GM18520 (cell line): ENCODE measurements around the gene KRT34.
"Not testable (repeated sequence)": the region's sequence is repeated elsewhere in the genome, so short reads cannot be mapped to it uniquely, and the experiment has no call there.

Experiments
- ATAC-seq: cut with Tn5 transposase; IDR thresholded peaks from one replicate; pipeline ENCODE4 v1.9.1; 2021; ENCODE audit not compliant: unreplicated experiment

Gene KRT34

DNA sequence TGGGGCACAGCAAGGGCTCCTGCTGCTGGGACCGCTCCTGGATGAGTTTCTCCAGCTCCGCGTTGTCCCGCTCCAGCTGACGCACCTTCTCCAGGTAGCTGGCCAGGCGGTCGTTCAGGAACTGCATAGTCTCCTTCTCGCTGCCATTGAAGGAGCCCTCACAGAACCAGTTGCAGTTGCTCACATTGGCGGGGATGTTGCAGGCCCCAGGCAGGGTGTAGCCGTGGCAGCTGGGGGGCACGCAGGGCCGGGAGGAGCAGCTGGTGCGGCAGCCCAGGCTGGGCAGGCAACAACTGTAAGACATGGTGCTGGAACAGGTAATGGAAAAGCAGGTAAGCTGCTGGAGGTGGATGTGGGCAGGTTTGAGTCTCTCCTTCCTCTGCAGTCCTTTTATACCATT lies at the start of gene KRT34:
KRT34 (minus strand) TSS at position 364 of the 400 bp plus-strand sequence; CDS start at position 304, 60 bp downstream.
- not testable (repeated sequence) for ATAC-seq

DNA sequence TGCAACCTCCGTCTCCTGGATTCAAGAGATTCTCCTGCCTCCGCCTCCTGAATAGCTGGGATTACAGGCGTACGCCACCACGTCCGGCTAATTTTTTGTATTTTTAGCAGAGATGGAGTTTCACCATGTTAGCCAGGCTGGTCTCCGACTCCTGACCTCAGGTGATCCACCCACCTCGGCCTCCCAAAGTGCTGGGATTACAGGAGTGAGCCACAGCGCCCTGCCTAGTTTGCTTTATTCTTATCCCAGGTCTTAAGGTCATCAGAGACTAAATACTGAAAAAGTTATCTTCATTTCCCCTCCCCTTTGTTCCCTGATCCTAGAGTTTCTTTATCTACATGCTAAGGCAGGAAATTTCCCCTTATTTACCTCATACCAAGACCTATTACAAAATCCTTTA lies 48.3 kb upstream of the KRT34 start:
- not testable (repeated sequence) for ATAC-seq

- ATAC-seq: no peak
Observed at GRCh38 chr17:41429667-41430066, 47.6 kb upstream of the KRT34 start.

- no peak for ATAC-seq
Observed at GRCh38 chr17:41428591-41429291, 46.6 kb upstream of the KRT34 start.

GRCh38 chr17:41424111-41424635 lies 42.1 kb upstream of the KRT34 start, which contains the start of gene KRT37:
TSS of gene KRT37 (minus strand) at chr17:41424585. CDS start at chr17:41424523, 62 bp downstream.
- ATAC-seq: no peak

DNA sequence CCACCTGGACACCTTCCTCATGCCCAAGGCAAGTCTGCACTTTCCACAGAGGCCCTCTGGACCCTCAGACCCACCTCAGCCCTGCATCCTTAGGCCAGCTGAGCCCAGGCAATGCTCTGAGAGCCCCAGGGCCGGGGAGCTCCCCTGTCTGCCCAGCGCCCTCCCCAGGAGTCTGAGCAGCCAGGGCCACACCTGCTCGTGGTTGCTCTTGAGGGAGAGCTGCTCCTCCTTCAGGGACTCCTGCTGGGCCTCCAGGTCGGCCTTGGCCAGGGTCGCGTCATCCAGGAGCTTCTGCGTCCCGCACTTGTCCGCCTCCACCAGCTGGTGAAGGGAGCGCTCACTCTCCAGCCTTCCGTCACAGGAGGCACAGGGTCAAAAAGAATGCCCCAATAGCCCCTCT lies 40.5 kb upstream of the KRT34 start:
- ATAC-seq: not testable (repeated sequence)

- no peak for ATAC-seq
Observed at GRCh38 chr17:41421617-41422016, 39.5 kb upstream of the KRT34 start.

DNA sequence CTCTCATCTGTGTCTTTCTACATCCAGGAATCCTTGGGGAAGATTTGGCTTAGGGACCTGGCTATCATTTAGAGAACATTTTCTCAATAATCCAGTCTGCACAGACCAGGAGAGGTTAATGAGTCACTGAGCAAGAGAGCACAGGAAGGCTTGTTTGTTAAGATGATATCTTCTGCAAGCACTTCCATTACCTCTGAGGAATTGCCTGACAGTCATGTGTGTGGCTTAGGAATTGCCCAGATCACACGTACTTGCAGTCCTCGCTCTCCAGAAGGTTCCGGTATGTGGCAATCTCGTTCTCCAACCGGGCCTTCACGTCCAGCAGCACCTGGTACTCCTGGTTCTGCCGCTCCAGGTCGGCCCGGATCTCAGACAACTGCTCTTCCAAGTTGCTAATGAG lies 39.0 kb upstream of the KRT34 start:
- no peak for ATAC-seq

GRCh38 chr17:41420134-41420533 lies 38.0 kb upstream of the KRT34 start:
- no peak for ATAC-seq

DNA sequence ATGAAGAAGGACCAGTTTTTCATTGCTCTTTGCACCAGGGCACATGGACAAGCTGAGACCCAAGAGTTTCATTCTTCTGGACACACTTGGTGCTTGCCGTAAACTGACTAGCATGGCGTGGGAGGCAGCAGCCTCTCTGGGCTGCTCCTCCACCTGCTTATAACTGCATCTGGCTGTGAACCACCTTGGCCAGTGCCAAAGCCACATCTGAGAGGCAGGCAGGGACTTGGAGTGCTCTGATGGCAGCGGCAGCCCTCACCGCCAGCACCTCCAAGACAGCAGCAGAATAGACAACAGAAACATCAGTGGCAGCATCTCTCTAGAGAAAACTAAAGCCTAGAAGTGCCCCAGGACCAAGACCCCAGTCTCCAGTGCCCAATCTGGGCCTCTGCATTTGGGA lies 37.6 kb upstream of the KRT34 start:
- ATAC-seq: no peak

- no peak for ATAC-seq
Observed at GRCh38 chr17:41418116-41418860, 36.2 kb upstream of the KRT34 start.

DNA sequence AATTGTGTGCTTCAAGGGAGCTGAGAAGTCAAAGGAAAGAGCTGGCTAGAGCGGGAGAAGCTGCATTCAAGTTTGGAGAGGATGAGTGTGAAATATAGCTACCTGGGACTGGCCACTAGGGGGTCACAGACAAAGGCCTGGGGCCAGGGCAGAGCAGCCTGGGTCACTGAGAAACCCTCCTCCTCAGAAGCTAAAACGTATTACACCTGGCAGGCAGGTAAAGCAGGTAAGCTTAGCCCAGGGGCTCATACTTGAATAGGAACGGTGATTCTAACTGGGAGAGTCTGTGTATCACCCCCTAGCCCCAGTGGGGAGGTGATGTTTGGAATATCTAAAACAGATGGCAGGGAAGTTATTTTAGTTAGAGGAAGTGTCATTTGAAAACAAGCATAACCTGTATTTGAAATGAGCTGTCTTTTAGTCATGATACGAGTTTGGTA lies 35.5 kb upstream of the KRT34 start:
- no peak for ATAC-seq

DNA sequence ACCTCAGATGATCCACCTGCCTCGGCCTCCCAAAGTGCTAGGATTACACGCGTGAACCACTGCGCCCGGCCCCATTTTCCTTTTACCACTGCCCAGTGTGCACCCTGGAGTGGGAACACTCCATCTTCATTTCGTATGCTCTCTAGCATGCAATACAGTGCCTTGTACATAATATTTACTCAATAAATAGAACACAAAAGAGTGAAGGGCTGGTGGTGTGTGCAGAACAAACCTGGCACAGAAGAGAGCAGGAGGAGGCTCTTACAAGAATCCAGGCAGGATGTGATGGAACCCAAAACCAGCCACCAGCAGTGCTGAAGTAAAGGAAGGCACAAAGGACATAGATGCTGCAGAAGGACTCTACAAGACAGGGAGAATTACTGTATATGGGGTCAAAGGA lies 35.0 kb upstream of the KRT34 start:
- no peak for ATAC-seq

DNA sequence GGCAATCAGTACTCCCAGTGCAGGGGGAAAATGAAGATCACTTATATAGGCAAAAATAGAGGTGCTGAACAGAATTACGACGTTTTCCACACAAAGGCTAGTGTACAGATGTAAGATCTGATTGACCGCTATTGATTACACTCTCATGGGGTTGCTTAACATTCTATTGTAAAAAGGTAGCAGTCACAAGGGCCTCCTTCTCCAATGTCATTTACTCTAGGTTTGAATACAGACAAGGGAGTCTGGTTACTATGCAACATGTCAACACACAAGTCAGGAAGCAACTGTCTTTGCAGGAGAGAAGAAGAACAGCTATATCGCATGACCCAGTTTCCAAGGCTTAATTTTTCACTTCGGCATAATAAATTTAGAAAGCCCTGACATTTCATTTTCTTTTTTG lies 34.4 kb upstream of the KRT34 start:
- ATAC-seq: no peak

- ATAC-seq: no peak
Observed at GRCh38 chr17:41415833-41416335, 33.8 kb upstream of the KRT34 start.

DNA sequence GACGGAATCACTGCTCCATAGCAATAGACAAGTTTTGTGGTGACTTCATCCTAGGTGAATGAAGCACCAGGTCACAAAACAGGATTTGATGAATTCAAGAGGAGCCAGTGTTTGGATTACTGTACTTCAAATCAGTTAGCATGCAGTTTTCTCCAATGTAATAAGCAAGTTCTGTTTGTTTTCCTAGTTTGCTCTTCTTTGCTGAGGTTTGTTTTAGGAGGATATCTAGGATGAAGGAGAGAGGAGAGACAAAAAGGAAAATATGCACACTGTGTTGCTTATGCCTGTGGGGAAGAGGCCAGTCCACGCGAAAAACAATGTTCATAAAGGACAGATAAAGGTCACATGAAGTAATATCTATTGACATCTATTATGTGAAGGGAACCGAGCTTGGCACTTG lies 33.3 kb upstream of the KRT34 start:
- ATAC-seq: no peak

GRCh38 chr17:41413982-41414381 lies 31.9 kb upstream of the KRT34 start:
- no peak for ATAC-seq

- no peak for ATAC-seq
Observed at GRCh38 chr17:41413353-41413957, 31.3 kb upstream of the KRT34 start.

- ATAC-seq: no peak
Observed at GRCh38 chr17:41411072-41411840, 29.1 kb upstream of the KRT34 start.

- ATAC-seq: no peak
Observed at GRCh38 chr17:41407226-41407625, 25.1 kb upstream of the KRT34 start.

DNA sequence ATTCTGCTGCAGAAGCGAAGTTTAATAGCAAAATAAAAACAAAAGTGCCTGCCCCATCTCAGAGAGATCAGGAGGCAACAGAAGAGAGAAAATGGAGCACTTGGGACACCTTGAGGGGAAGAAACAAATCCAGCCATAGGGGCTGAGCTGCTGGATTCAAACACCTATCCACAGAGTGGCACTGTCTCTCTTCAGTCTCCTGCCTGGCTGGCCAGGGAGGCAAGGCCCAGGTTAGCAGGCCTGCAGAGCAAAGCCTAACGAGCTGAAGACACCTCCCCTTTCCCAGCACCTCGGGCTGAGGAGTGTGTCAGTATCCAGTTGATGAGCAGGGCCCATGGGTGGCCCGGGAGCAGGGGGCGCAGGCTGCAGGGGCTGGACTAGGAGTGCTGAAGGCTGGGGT lies 24.1 kb upstream of the KRT34 start:
- no peak for ATAC-seq
